HEK293 (cell line): ENCODE data around the gene C14orf93.

Source experiments
- CTCF ChIP-seq: fragments of 450-650 bp; formaldehyde crosslinking; IDR thresholded peaks from 2 replicates; pipeline ENCODE4 v1.5.1; 2016; ENCODE audit warnings: missing biosample characterization, missing genetic modification characterization
- ZBTB49 ChIP-seq: fragments of 450-650 bp; formaldehyde crosslinking; IDR thresholded peaks from 2 replicates; pipeline ENCODE4 v1.5.1; 2016; ENCODE audit warnings: missing biosample characterization, missing genetic modification characterization, low read depth
- ZNF792 ChIP-seq: fragments of 450-650 bp; formaldehyde crosslinking; IDR thresholded peaks from 2 replicates; pipeline ENCODE4 v1.5.1; 2016; ENCODE audit warnings: missing biosample characterization, missing genetic modification characterization

GRCh38 chr14:23044840-23045239, 34.9 kb upstream of the C14orf93 start:
- no peak for TF ChIP-seq ZBTB49 (tag by site-specific recombination)
- no peak for TF ChIP-seq CTCF (tag by site-specific recombination)
- no peak for TF ChIP-seq ZNF792 (tag by site-specific recombination)
